MM.1S (cell line): ENCODE data around the gene OR3A2.
"Not testable (repeated sequence)": the region's sequence is repeated elsewhere in the genome, so short reads cannot be mapped to it uniquely, and the experiment has no call there.

ENCODE experiments used
- DNase-seq: peaks from one replicate; pipeline ENCODE4 v3.0.0-alpha.2; 2015
- H2AFZ ChIP-seq: fragments of 300-600 bp; sonication (generic); 2 replicates; pipeline ENCODE4 v1.6.0; 2016; ENCODE audit warnings: antibody characterized with exemption, low read length
- H3F3A ChIP-seq: fragments of 300-600 bp; sonication (generic); 2 replicates; pipeline ENCODE4 v1.6.1; 2016; ENCODE audit warnings: mild to moderate bottlenecking, antibody characterized with exemption, low read length, moderate library complexity, mixed read lengths; ENCODE audit not compliant: insufficient read depth
- H3K27ac ChIP-seq: fragments of 300-600 bp; sonication (generic); 2 replicates; pipeline ENCODE4 v1.5.1; 2016; ENCODE audit warnings: mild to moderate bottlenecking, low read length
- H3K27me3 ChIP-seq: fragments of 300-600 bp; sonication (generic); replicated peaks from 2 replicates; pipeline ENCODE4 v1.6.0; 2016; ENCODE audit warnings: low read length; ENCODE audit not compliant: insufficient read depth
- H3K36me3 ChIP-seq: fragments of 300-600 bp; sonication (generic); replicated peaks from 2 replicates; pipeline ENCODE4 v1.6.1; 2016; ENCODE audit warnings: mild to moderate bottlenecking, low read length, mixed read lengths; ENCODE audit not compliant: insufficient read depth
- H3K4me1 ChIP-seq: fragments of 300-600 bp; sonication (generic); 2 replicates; pipeline ENCODE4 v1.6.1; 2016; ENCODE audit warnings: low read length, mixed read lengths
- H3K4me2 ChIP-seq: fragments of 300-600 bp; sonication (generic); 2 replicates; pipeline ENCODE4 v1.6.0; 2016; ENCODE audit warnings: low read depth, low read length
- H3K4me3 ChIP-seq: fragments of 300-600 bp; sonication (generic); 2 replicates; pipeline ENCODE4 v1.5.1; 2016; ENCODE audit warnings: low read length, mixed read lengths
- H3K79me2 ChIP-seq: fragments of 300-600 bp; sonication (generic); 2 replicates; pipeline ENCODE4 v1.6.1; 2016; ENCODE audit warnings: mixed run types, low read length, mixed read lengths
- H3K9ac ChIP-seq: fragments of 300-600 bp; sonication (generic); 2 replicates; pipeline ENCODE4 v1.6.1; 2016; ENCODE audit warnings: low read length, mixed read lengths
- H3K9me2 ChIP-seq: fragments of 300-600 bp; sonication (generic); replicated peaks from 2 replicates; pipeline ENCODE4 v1.6.1; 2016; ENCODE audit warnings: mild to moderate bottlenecking, low read length, mixed read lengths; ENCODE audit not compliant: insufficient read depth
- H3K9me3 ChIP-seq: fragments of 300-600 bp; sonication (generic); replicated peaks from 2 replicates; pipeline ENCODE4 v1.6.1; 2016; ENCODE audit warnings: mild to moderate bottlenecking, low read length, mixed read lengths; ENCODE audit not compliant: insufficient read depth
- H4K20me1 ChIP-seq: fragments of 300-600 bp; sonication (generic); 2 replicates; pipeline ENCODE4 v1.6.1; 2016; ENCODE audit warnings: mild to moderate bottlenecking, low read length, moderate library complexity, mixed read lengths; ENCODE audit not compliant: insufficient read depth
- CTCF ChIP-seq: fragments of 300-600 bp; sonication (generic); IDR thresholded peaks from 2 replicates; pipeline ENCODE4 v1.5.1; 2016; ENCODE audit warnings: antibody characterized with exemption, low read length, mixed read lengths
- EZH2 ChIP-seq: fragments of 300-600 bp; sonication (generic); optimal IDR thresholded peaks from 2 replicates; pipeline ENCODE3; 2017; ENCODE audit warnings: low read depth, mild to moderate bottlenecking, antibody characterized with exemption, low read length, mixed read lengths
- EZH2phosphoT487 ChIP-seq: fragments of 300-600 bp; sonication (generic); IDR thresholded peaks from 2 replicates; pipeline ENCODE4 v1.6.1; 2018; ENCODE audit warnings: antibody characterized with exemption, low read length

OR3A2 gene

GRCh38 chr17:3308603-3309002 is 77.5 kb downstream of the OR3A2 start:
- H3K9me2 ChIP-seq: no peaks in the 10 kb centered on the region
- H3K36me3 ChIP-seq: no peaks in the 10 kb centered on the region
- H3K4me1 ChIP-seq: no peaks in the 10 kb centered on the region
- H3K9me3 ChIP-seq: no peaks in the 10 kb centered on the region
- H2AFZ ChIP-seq: no peak overlapping the region
- H3K9ac ChIP-seq: no peak overlapping the region
- no peaks in the 10 kb centered on the region for H4K20me1 ChIP-seq
- DNase-seq: no peak
- H3K27ac ChIP-seq: no peak overlapping the region
- H3K4me2 ChIP-seq: no peak overlapping the region
- H3K4me3 ChIP-seq: no peak overlapping the region
- H3F3A ChIP-seq: no peaks in the 10 kb centered on the region
- H3K27me3 ChIP-seq: no peaks in the 10 kb centered on the region
- no peak for TF ChIP-seq EZH2phosphoT487
- no peak for TF ChIP-seq EZH2
- TF ChIP-seq CTCF: no peak
- H3K79me2 ChIP-seq: no peaks in the 10 kb centered on the region

GRCh38 chr17:3298260-3298659 is 87.8 kb downstream of the OR3A2 start, which contains the start of gene OR3A1:
Gene OR3A1 (minus strand): TSS chr17:3298360. CDS start chr17:3292582, 5,778 bp downstream.
- H3K9me3 ChIP-seq: no peaks in the 10 kb centered on the region
- no peaks in the 10 kb centered on the region for H3K4me1 ChIP-seq
- H4K20me1 ChIP-seq: no peaks in the 10 kb centered on the region
- H3K79me2 ChIP-seq: no peaks in the 10 kb centered on the region
- no peaks in the 10 kb centered on the region for H3F3A ChIP-seq
- H2AFZ ChIP-seq: no peak within 1 kb of the TSS
- H3K4me3 ChIP-seq: no peak within 1 kb of the TSS
- no peaks in the 10 kb centered on the region for H3K27me3 ChIP-seq
- H3K9me2 ChIP-seq: no peaks in the 10 kb centered on the region
- H3K9ac ChIP-seq: no peak within 1 kb of the TSS
- H3K27ac ChIP-seq: no peak within 1 kb of the TSS
- no peak for DNase-seq
- TF ChIP-seq EZH2phosphoT487: no peak
- no peak for TF ChIP-seq EZH2
- TF ChIP-seq CTCF: no peak
- no peak within 1 kb of the TSS for H3K4me2 ChIP-seq
- no peaks in the 10 kb centered on the region for H3K36me3 ChIP-seq

- H3K27me3 ChIP-seq: no peaks in the 10 kb centered on the region
- no peaks in the 10 kb centered on the region for H3F3A ChIP-seq
- H3K4me1 ChIP-seq: no peaks in the 10 kb centered on the region
- no peaks in the 10 kb centered on the region for H3K9me3 ChIP-seq
- H3K9ac ChIP-seq: no peak overlapping the region
- no peak for TF ChIP-seq EZH2
- no peak for DNase-seq
- no peak overlapping the region for H3K4me2 ChIP-seq
- H2AFZ ChIP-seq: no peak overlapping the region
- no peaks in the 10 kb centered on the region for H3K79me2 ChIP-seq
- no peaks in the 10 kb centered on the region for H3K36me3 ChIP-seq
- H3K9me2 ChIP-seq: no peaks in the 10 kb centered on the region
- H3K27ac ChIP-seq: no peak overlapping the region
- no peaks in the 10 kb centered on the region for H4K20me1 ChIP-seq
- no peak overlapping the region for H3K4me3 ChIP-seq
Measured at GRCh38 chr17:3295632-3296031, 90.5 kb downstream of the OR3A2 start.

GRCh38 chr17:3293548-3293947 is 92.6 kb downstream of the OR3A2 start:
- not testable (repeated sequence) for H3K9ac ChIP-seq, H3K4me3 ChIP-seq, H3K36me3 ChIP-seq, H3K27me3 ChIP-seq, H2AFZ ChIP-seq, H3K9me3 ChIP-seq, H4K20me1 ChIP-seq, DNase-seq, H3K4me2 ChIP-seq, H3F3A ChIP-seq, H3K27ac ChIP-seq, H3K9me2 ChIP-seq, H3K4me1 ChIP-seq, H3K79me2 ChIP-seq
